ENCODE data around the gene CFAP65. TPM values are rescaled to one million over a fixed set of nuclear protein-coding genes. Genes with fewer than 3 reads are reported as not detected.

CFAP65 gene
- total and polyA plus RNA-seq, 2 of the 13 experiments (the other 11 are each of a cell fraction or from before 2014, with no cell fraction given): 0.05 TPM; not detected in 1

- TF ChIP-seq ZSCAN5A (CRISPR knock-in tag; IDR thresholded peaks at IDR 0.05; ENCODE audit: borderline replicate concordance) (no peak), HOXA3 (CRISPR knock-in tag; IDR thresholded peaks at IDR 0.05) (peak; percentile 20; the same call in 1 of the 2 replicates), ZNF780A (CRISPR knock-in tag; IDR thresholded peaks at IDR 0.05) (no peak), SAP130 (CRISPR knock-in tag; IDR thresholded peaks at IDR 0.05; ENCODE audit: low read depth) (peak; percentile 40; the same call in 1 of the 2 replicates), ELF4 (CRISPR knock-in tag; IDR thresholded peaks at IDR 0.05; ENCODE audit: borderline replicate concordance) (no peak), ZNF251 (CRISPR knock-in tag; IDR thresholded peaks at IDR 0.05) (no peak), POGK (CRISPR knock-in tag; conservative IDR thresholded peaks at IDR 0.05) (0 out of 2 replicates have a peak, but pooled peaks have one; percentile 32), ZNF451 (CRISPR knock-in tag; IDR thresholded peaks at IDR 0.05) (no peak), PBX2 (CRISPR knock-in tag; IDR thresholded peaks at IDR 0.05) (peak; percentile 92), ZNF331 (CRISPR knock-in tag; IDR thresholded peaks at IDR 0.05) (no peak), GABPB1 (CRISPR knock-in tag; IDR thresholded peaks at IDR 0.05) (peak; percentile 41; the same call in 1 of the 2 replicates), SP4 (CRISPR knock-in tag; IDR thresholded peaks at IDR 0.05) (peak; percentile 63; the same call in 1 of the 2 replicates), ZBTB37 (CRISPR knock-in tag; IDR thresholded peaks at IDR 0.05) (no peak), RNF2 (conservative IDR thresholded peaks at IDR 0.05; ENCODE audit: low read depth) (no peak), ARNT2 (CRISPR knock-in tag; IDR thresholded peaks at IDR 0.05; ENCODE audit: low read depth) (0 out of 2 replicates have a peak, but pooled peaks have one; percentile 14), NFYB (CRISPR knock-in tag; IDR thresholded peaks at IDR 0.05) (peak; percentile 89), ZBTB44 (CRISPR knock-in tag; IDR thresholded peaks at IDR 0.05) (no peak), TFAP4 (IDR thresholded peaks at IDR 0.05; ENCODE audit: borderline replicate concordance, low read depth) (peak; percentile 19; the same call in 1 of the 2 replicates), TGIF2 (CRISPR knock-in tag; IDR thresholded peaks at IDR 0.05) (no peak), PAX8 (CRISPR knock-in tag; IDR thresholded peaks at IDR 0.05; ENCODE audit: borderline replicate concordance) (no peak)
Measured at GRCh38 chr2:218959141-218959731, 82.1 kb downstream of the CFAP65 start, which contains the start of gene CDK5R2 (continued).

Measured in HepG2 (cell line).